Epithelial cell of proximal tubule (primary cell): Measurements from ENCODE around the gene PACRG. TPM values are rescaled to one million over a fixed set of nuclear protein-coding genes. Genes with fewer than 3 reads are reported as not detected.

Experiments
- DNase-seq: peaks from one replicate; pipeline ENCODE4 v3.0.0-alpha.2; 2011; ENCODE audit warnings: low read depth
- H3K4me3 ChIP-seq: 2 replicates; pipeline ENCODE4 v1.5.1; 2011; ENCODE audit warnings: low read depth, mild to moderate bottlenecking, low read length
- CTCF ChIP-seq: conservative IDR thresholded peaks from 2 replicates; pipeline ENCODE4 v1.5.1; 2012; ENCODE audit warnings: low read depth, mild to moderate bottlenecking, low read length
- total RNA-seq: library from RNA; depleted of rRNA; stranded (reverse); fragments of >200 nt; gene quantifications from 2 replicates; pipeline ENCODE4 v1.2.3, GENCODE V29; 2015

Gene PACRG
- total RNA-seq, 1 donor from 2014 or later: 0.12 TPM

- peak; percentile 3 for TF ChIP-seq CTCF
- no peak for DNase-seq
- H3K4me3 ChIP-seq: no peak overlapping the region
Measured at GRCh38 chr6:163147994-163148393, 420.2 kb downstream of the PACRG start.

GRCh38 chr6:163148451-163149278 is 420.9 kb downstream of the PACRG start:
- no peak overlapping the region for H3K4me3 ChIP-seq
- DNase-seq: no peak
- no peak for TF ChIP-seq CTCF

GRCh38 chr6:163149279-163149848 is 421.6 kb downstream of the PACRG start:
- no peak for DNase-seq
- no peak for TF ChIP-seq CTCF
- no peak overlapping the region for H3K4me3 ChIP-seq

- TF ChIP-seq CTCF: no peak
- H3K4me3 ChIP-seq: no peak overlapping the region
- no peak for DNase-seq
Measured at GRCh38 chr6:163151212-163151611, 423.4 kb downstream of the PACRG start.

- no peak for DNase-seq
- TF ChIP-seq CTCF: no peak
- H3K4me3 ChIP-seq: no peak overlapping the region
Measured at GRCh38 chr6:163152701-163153100, 424.9 kb downstream of the PACRG start.

GRCh38 chr6:163159110-163159509 is 431.3 kb downstream of the PACRG start:
- DNase-seq: no peak
- no peak for TF ChIP-seq CTCF

More at GRCh38 chr6:163159110-163159509, 431.3 kb downstream of the PACRG start:
- no peak overlapping the region for H3K4me3 ChIP-seq
